K562 (cell line): Measurements from ENCODE around the gene TNIK. TPM values are rescaled to one million over a fixed set of nuclear protein-coding genes. Genes with fewer than 3 reads are reported as not detected.

Experiments
- CBX3 ChIP-seq, 2 experiments: IDR thresholded peaks; 1 replicate in 1 of 2; 2 replicates in 1 of 2; pipeline ENCODE4 v1.6.1; 2012; ENCODE audit warnings: inconsistent platforms in 2 of 2, low read length in 2 of 2, borderline replicate concordance in 1 of 2, control low read depth in 1 of 2
- CC2D1A ChIP-seq: fragments of 450-650 bp; IDR thresholded peaks from 2 replicates; pipeline ENCODE4 v1.6.1; 2017; ENCODE audit warnings: mild to moderate bottlenecking
- EGR1 ChIP-seq: fragments of 450-650 bp; conservative IDR thresholded peaks from 2 replicates; pipeline ENCODE4 v1.6.1; 2017; ENCODE audit warnings: mild to moderate bottlenecking
- KDM1A ChIP-seq, 2 experiments: fragments of 450-650 bp; IDR thresholded peaks; 2 replicates each; pipeline ENCODE4 v1.6.1; 2016; ENCODE audit warnings: mild to moderate bottlenecking in 2 of 2
- KLF16 ChIP-seq: IDR thresholded peaks from 2 replicates; pipeline ENCODE4 v1.6.1; 2016; ENCODE audit warnings: antibody characterized with exemption
- ZNF644 ChIP-seq: fragments of 200-800 bp; sonication (Bioruptor generic); IDR thresholded peaks from 2 replicates; pipeline ENCODE4 v1.6.1; 2016; ENCODE audit warnings: low read depth, missing genetic modification characterization, missing compliant biosample characterization
- polyA plus RNA-seq, 8 experiments: library from polyadenylated mRNA; depleted of rRNA in 4 of 8; stranded (reverse) in 5 of 8; unstranded in 3 of 8; fragments of >200 nt; fragmentation: Nextera tagmentation in 2 of 8; fragmentation: Illumina TruSeq in 1 of 8; extraction: Ambion mirVana in 2 of 8; extraction: Trizol in 1 of 8; gene quantifications; 2 replicates each; pipeline versions ENCODE4 v1.2.1 to v1.2.3, GENCODE V29; 2011 to 2014; ENCODE audit warnings: inconsistent platforms in 1 of 8, missing spikeins in 1 of 8
- total RNA-seq, 7 experiments: library from RNA; depleted of rRNA in 6 of 7; stranded (reverse); fragments of >200 nt in 6 of 7; fragmentation: Illumina TruSeq in 2 of 7; extraction: Trizol in 2 of 7; gene quantifications; 2 replicates each; pipeline versions ENCODE4 v1.2.1 to v1.2.3, GENCODE V29; 2011 to 2021; ENCODE audit warnings: low replicate concordance in 1 of 7
- TF ChIP-seq, protein P1 (sequence below), 3 experiments: IDR thresholded peaks in 2 of 3; conservative IDR thresholded peaks in 1 of 3; 2 replicates each; pipeline ENCODE4 v1.5.1; 2011 to 2012; ENCODE audit warnings: low read length in 3 of 3, mild to moderate bottlenecking in 3 of 3, control low read depth in 2 of 3, improper control_type of control experiment in 1 of 3, inconsistent platforms in 1 of 3, low read depth in 1 of 3, mixed read lengths in 1 of 3, moderate library complexity in 1 of 3; ENCODE audit not compliant: insufficient read depth in 2 of 3
- TF ChIP-seq, protein P2 (sequence below): fragments of 450-650 bp; IDR thresholded peaks from 2 replicates; pipeline ENCODE4 v1.6.1; 2018; ENCODE audit warnings: mild to moderate bottlenecking, low read depth; ENCODE audit not compliant: partially characterized antibody
- TF ChIP-seq, protein P3 (sequence below), 2 experiments: fragments of 450-650 bp; formaldehyde crosslinking in 1 of 2; IDR thresholded peaks; 2 replicates each; pipeline versions ENCODE4 v1.4.0 to v1.6.1; 2014 to 2020; ENCODE audit warnings: mild to moderate bottlenecking in 2 of 2, borderline replicate concordance in 1 of 2, low read depth in 1 of 2

TNIK gene
- total and polyA plus RNA-seq, 9 of the 15 experiments (the other 6 are each of a cell fraction or from before 2014, with no cell fraction given) = 6.6 to 39.0 (median 24.7) TPM

DNA sequence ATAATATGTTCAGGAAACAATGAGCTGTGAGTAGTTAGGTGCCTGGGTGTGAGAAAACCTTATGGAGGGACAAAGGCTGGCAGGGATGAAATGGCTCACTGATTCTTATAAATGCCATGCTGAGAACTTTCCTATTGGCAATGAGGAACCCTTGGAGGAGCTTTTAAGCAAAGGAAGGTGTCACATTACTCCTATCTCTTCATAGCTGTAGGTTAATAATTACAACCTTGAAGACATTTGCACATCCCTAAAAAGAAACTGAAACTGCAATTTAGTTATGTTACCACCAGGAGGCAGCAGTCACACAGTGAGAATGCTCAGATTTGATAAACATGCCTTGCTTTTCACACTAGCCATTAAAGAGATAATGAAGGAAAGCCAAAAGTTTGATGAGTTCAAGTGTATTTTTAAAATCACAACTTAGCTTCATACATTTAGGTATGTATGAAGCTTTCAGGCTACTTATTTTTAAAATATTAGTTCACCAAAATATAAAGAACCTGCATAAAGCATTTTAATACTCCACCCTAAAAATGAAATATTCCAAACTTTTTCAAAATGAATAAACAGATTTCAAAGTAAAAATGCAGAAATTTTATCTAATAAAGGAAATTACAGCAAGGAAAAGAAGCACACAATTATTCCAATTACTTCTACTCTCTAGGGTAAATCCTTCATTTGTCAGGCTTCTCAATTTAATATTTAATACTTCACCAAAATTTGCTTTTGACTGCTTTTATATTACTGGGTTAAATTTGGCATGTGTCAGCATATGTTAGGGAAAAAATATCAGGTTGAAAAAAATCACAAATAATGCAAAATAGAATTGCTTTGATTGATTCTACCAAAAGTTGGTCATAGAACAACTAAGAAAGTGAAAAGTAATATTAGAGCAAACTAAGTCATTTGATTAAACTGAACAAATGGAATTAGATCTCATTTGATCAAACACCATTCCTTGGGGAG lies 296.8 kb downstream of the TNIK start (continued):
- TF ChIP-seq, protein P1, sequence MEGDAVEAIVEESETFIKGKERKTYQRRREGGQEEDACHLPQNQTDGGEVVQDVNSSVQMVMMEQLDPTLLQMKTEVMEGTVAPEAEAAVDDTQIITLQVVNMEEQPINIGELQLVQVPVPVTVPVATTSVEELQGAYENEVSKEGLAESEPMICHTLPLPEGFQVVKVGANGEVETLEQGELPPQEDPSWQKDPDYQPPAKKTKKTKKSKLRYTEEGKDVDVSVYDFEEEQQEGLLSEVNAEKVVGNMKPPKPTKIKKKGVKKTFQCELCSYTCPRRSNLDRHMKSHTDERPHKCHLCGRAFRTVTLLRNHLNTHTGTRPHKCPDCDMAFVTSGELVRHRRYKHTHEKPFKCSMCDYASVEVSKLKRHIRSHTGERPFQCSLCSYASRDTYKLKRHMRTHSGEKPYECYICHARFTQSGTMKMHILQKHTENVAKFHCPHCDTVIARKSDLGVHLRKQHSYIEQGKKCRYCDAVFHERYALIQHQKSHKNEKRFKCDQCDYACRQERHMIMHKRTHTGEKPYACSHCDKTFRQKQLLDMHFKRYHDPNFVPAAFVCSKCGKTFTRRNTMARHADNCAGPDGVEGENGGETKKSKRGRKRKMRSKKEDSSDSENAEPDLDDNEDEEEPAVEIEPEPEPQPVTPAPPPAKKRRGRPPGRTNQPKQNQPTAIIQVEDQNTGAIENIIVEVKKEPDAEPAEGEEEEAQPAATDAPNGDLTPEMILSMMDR (IDR thresholded peaks at IDR 0.05 in 2 of 3, conservative IDR thresholded peaks at IDR 0.05 in 1 of 3; ENCODE audit: insufficient read depth in 2 of 3, low read depth in 1 of 3, low read length in 3 of 3) = peak; percentile 54 to 67 (median 67); a peak in 5 of 6 replicates
- TF ChIP-seq CC2D1A (peak; percentile 70), EGR1 (no peak), CBX3 (IDR thresholded peaks at IDR 0.05; ENCODE audit: borderline replicate concordance in 1 of 2, low read length in 2 of 2) (peak in 1 of 2 experiments; percentile 95; a peak in 2 of 3 replicates), KLF16 (peak; percentile 57; the same call in 1 of the 2 replicates), KDM1A (IDR thresholded peaks at IDR 0.05) (0 out of 4 replicates have a peak, but pooled peaks have one; percentile 9 to 11), ZNF644 (no peak)
- TF ChIP-seq, protein P2, sequence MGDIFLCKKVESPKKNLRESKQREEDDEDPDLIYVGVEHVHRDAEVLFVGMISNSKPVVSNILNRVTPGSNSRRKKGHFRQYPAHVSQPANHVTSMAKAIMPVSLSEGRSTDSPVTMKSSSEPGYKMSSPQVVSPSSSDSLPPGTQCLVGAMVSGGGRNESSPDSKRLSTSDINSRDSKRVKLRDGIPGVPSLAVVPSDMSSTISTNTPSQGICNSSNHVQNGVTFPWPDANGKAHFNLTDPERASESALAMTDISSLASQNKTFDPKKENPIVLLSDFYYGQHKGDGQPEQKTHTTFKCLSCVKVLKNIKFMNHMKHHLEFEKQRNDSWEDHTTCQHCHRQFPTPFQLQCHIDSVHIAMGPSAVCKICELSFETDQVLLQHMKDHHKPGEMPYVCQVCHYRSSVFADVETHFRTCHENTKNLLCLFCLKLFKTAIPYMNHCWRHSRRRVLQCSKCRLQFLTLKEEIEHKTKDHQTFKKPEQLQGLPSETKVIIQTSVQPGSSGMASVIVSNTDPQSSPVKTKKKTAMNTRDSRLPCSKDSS = peak; percentile 26
- TF ChIP-seq, protein P3, sequence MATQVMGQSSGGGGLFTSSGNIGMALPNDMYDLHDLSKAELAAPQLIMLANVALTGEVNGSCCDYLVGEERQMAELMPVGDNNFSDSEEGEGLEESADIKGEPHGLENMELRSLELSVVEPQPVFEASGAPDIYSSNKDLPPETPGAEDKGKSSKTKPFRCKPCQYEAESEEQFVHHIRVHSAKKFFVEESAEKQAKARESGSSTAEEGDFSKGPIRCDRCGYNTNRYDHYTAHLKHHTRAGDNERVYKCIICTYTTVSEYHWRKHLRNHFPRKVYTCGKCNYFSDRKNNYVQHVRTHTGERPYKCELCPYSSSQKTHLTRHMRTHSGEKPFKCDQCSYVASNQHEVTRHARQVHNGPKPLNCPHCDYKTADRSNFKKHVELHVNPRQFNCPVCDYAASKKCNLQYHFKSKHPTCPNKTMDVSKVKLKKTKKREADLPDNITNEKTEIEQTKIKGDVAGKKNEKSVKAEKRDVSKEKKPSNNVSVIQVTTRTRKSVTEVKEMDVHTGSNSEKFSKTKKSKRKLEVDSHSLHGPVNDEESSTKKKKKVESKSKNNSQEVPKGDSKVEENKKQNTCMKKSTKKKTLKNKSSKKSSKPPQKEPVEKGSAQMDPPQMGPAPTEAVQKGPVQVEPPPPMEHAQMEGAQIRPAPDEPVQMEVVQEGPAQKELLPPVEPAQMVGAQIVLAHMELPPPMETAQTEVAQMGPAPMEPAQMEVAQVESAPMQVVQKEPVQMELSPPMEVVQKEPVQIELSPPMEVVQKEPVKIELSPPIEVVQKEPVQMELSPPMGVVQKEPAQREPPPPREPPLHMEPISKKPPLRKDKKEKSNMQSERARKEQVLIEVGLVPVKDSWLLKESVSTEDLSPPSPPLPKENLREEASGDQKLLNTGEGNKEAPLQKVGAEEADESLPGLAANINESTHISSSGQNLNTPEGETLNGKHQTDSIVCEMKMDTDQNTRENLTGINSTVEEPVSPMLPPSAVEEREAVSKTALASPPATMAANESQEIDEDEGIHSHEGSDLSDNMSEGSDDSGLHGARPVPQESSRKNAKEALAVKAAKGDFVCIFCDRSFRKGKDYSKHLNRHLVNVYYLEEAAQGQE (IDR thresholded peaks at IDR 0.05; ENCODE audit: borderline replicate concordance) = peak; percentile 59
- TF ChIP-seq, protein P3 (CRISPR knock-in tag; IDR thresholded peaks at IDR 0.05; ENCODE audit: low read depth) = no peak
